Thoracic aorta (tissue), 2 donors: ENCODE results near the gene ITPRID2. TPM values are rescaled to one million over a fixed set of nuclear protein-coding genes. Genes with fewer than 3 reads are reported as not detected.

Experiments used
- ATAC-seq: fragments of 150-250 bp; one replicate; pipeline ENCODE4 v1.8.0; 2017; ENCODE audit warnings: low read depth; ENCODE audit not compliant: insufficient number of reproducible peaks, low FRiP score
- DNase-seq: peaks from one replicate; pipeline ENCODE4 v3.0.0-alpha.2; 2020; ENCODE audit warnings: low spot score
- H3K27ac ChIP-seq, 2 donors: fragments of 200-600 bp; sonication (generic); 1 replicate in 1 of 2; 2 replicates in 1 of 2; pipeline ENCODE4 v1.5.1; 2016; ENCODE audit warnings: mild to moderate bottlenecking in 2 of 2, moderate library complexity in 2 of 2
- H3K27me3 ChIP-seq: fragments of 200-600 bp; sonication (generic); replicated peaks from 2 replicates; pipeline ENCODE4 v1.6.0; 2016; ENCODE audit warnings: mild to moderate bottlenecking; ENCODE audit not compliant: insufficient read depth
- H3K36me3 ChIP-seq: fragments of 200-600 bp; sonication (generic); one replicate; pipeline ENCODE4 v1.5.1; 2016
- H3K4me1 ChIP-seq, 2 donors: fragments of 200-600 bp; sonication (generic); 1 replicate in 1 of 2; 2 replicates in 1 of 2; pipeline versions ENCODE4 v1.5.1 to v1.6.0; 2016; ENCODE audit warnings: low read depth in 2 of 2, mild to moderate bottlenecking in 1 of 2; ENCODE audit not compliant: control insufficient read depth in 1 of 2
- H3K4me3 ChIP-seq: fragments of 200-600 bp; sonication (generic); 2 replicates; pipeline ENCODE4 v1.5.1; 2016; ENCODE audit warnings: mild to moderate bottlenecking
- H3K9me3 ChIP-seq: fragments of 200-600 bp; sonication (generic); 2 replicates; pipeline ENCODE4 v1.5.1; 2016
- CTCF ChIP-seq: fragments of 200-600 bp; sonication (generic); IDR thresholded peaks from one replicate; pipeline ENCODE4 v1.5.1; 2019; ENCODE audit warnings: antibody characterized with exemption
- total RNA-seq, 2 donors: library from RNA; depleted of rRNA; stranded (reverse); fragments of >200 nt; gene quantifications; one replicate each; pipeline versions ENCODE4 v1.1.0 to v1.2.3, GENCODE V29; 2016

ITPRID2 gene
- total RNA-seq, 2 donors from 2014 or later, result 102 to 121 TPM

GRCh38 chr2:181972431-181973170 lies 81.1 kb downstream of the ITPRID2 start:
- no peaks in the 10 kb centered on the region for H3K4me1 ChIP-seq
- H3K27ac ChIP-seq, result no peak overlapping the region
- no peak overlapping the region for H3K4me3 ChIP-seq
- no peak for TF ChIP-seq CTCF
- no peaks in the 10 kb centered on the region for H3K9me3 ChIP-seq
- no peaks in the 10 kb centered on the region for H3K27me3 ChIP-seq
- no peak for DNase-seq
- H3K36me3 ChIP-seq, result no peaks in the 10 kb centered on the region
- ATAC-seq, result no peak

- ATAC-seq, result no peak
- no peaks in the 10 kb centered on the region for H3K4me1 ChIP-seq
- no peak for TF ChIP-seq CTCF
Observed at GRCh38 chr2:181973171-181973783, 81.7 kb downstream of the ITPRID2 start.

GRCh38 chr2:181977661-181978350 lies 86.3 kb downstream of the ITPRID2 start:
- no peak for ATAC-seq
- no peaks in the 10 kb centered on the region for H3K4me1 ChIP-seq
- H3K27me3 ChIP-seq, result no peaks in the 10 kb centered on the region
- DNase-seq, result no peak
- H3K36me3 ChIP-seq, result no peaks in the 10 kb centered on the region
- H3K27ac ChIP-seq, result no peak overlapping the region
- no peaks in the 10 kb centered on the region for H3K9me3 ChIP-seq
- no peak for TF ChIP-seq CTCF
- no peak overlapping the region for H3K4me3 ChIP-seq

More at GRCh38 chr2:181973171-181973783, 81.7 kb downstream of the ITPRID2 start:
- Histone ChIP-seq H3K9me3 (no peaks in the 10 kb centered on the region), H3K36me3 (no peaks in the 10 kb centered on the region), H3K27ac (no peak overlapping the region), H3K27me3 (no peaks in the 10 kb centered on the region), H3K4me3 (no peak overlapping the region)
- no peak for DNase-seq

GRCh38 chr2:181978351-181979150 lies 87.0 kb downstream of the ITPRID2 start:
- Histone ChIP-seq H3K36me3 (no peaks in the 10 kb centered on the region), H3K27me3 (no peaks in the 10 kb centered on the region), H3K4me3 (no peak overlapping the region), H3K27ac (no peak overlapping the region), H3K4me1 (no peaks in the 10 kb centered on the region), H3K9me3 (no peaks in the 10 kb centered on the region)
- no peak for TF ChIP-seq CTCF
- no peak for ATAC-seq
- DNase-seq, result no peak

Other genes starting within 250 kb of the ITPRID2 start
- gene CERKL, start 234.6 kb upstream of the ITPRID2 start, total RNA-seq, result not detected
- gene NEUROD1, start 211.2 kb upstream of the ITPRID2 start, total RNA-seq, result not detected
- not detected for gene PPP1R1C, start 94.1 kb downstream of the ITPRID2 start, total RNA-seq